AG08395 (cell line): ENCODE results near the gene SENP8.

Source experiments
- DNase-seq: peaks from one replicate; pipeline ENCODE4 v3.0.0; 2012; ENCODE audit warnings: mixed read lengths, low spot score

Gene SENP8

GRCh38 chr15:72175186-72176044 lies 57.2 kb downstream of the SENP8 start:
- DNase-seq: no peak

- no peak for DNase-seq
Measured at GRCh38 chr15:72176159-72176558, 58.0 kb downstream of the SENP8 start.

GRCh38 chr15:72176743-72177142 lies 58.5 kb downstream of the SENP8 start:
- DNase-seq: no peak

- no peak for DNase-seq
Measured at GRCh38 chr15:72178976-72179585, 60.9 kb downstream of the SENP8 start.

GRCh38 chr15:72179950-72180581 lies 61.9 kb downstream of the SENP8 start:
- no peak for DNase-seq

GRCh38 chr15:72180761-72181324 lies 62.6 kb downstream of the SENP8 start:
- no peak for DNase-seq

GRCh38 chr15:72182244-72182643 lies 64.0 kb downstream of the SENP8 start:
- DNase-seq: no peak

GRCh38 chr15:72182673-72183072 lies 64.5 kb downstream of the SENP8 start:
- no peak for DNase-seq

- no peak for DNase-seq
Measured at GRCh38 chr15:72183781-72184164, 65.6 kb downstream of the SENP8 start.

GRCh38 chr15:72184165-72184811 lies 66.1 kb downstream of the SENP8 start:
- peak; percentile 84 for DNase-seq

GRCh38 chr15:72189250-72189902 lies 71.2 kb downstream of the SENP8 start:
- no peak for DNase-seq

- no peak for DNase-seq
Measured at GRCh38 chr15:72192416-72192815, 74.2 kb downstream of the SENP8 start.
